Measurements from ENCODE around the gene LIMS2.

Gene LIMS2

DNA sequence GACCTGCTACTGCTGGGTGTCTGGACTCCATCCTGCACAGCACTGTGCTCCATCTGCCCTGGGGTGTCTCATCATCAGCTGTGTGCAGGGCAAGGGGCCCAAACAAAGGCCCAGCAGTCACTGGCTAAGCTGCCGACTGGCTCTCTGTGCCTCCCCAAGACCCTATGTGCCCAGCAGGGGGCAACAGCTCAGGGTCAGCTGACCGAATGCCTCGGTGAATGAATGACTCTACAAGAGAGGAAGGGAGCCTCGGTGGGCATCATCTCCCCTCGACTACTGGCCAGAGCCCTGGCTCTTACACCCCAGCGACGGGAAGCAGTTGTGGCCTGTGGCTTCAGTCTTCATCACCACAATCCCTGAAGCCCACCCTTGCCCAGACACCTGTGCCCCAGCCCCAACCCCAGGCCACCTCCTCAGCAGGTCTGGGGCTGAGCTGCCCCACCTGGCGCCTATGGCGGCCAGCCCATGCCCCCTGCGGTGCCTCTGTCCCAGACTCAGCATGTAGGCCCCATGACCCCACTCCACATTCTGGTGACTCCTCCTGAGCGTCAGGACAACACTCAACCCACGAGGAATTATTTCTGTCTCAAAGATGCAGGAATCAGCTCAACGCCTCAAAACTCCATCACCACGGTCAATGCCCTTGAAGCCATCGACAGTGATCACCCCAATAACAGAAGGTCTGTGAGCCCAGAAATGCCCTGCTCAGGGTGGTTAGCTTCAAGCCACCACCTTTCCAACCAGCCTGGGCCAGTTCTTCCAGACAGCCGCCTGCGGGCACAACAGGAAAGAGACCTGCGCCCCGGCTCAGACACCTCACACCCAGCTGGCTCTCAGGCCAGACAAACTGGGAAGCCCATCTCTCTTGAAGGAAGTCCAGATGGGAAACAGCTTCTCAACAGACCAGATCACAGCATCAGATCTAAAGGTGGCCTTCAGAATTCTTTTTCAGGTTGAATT lies 31.0 kb downstream of the LIMS2 start:
- no peak for DNase-seq

DNA sequence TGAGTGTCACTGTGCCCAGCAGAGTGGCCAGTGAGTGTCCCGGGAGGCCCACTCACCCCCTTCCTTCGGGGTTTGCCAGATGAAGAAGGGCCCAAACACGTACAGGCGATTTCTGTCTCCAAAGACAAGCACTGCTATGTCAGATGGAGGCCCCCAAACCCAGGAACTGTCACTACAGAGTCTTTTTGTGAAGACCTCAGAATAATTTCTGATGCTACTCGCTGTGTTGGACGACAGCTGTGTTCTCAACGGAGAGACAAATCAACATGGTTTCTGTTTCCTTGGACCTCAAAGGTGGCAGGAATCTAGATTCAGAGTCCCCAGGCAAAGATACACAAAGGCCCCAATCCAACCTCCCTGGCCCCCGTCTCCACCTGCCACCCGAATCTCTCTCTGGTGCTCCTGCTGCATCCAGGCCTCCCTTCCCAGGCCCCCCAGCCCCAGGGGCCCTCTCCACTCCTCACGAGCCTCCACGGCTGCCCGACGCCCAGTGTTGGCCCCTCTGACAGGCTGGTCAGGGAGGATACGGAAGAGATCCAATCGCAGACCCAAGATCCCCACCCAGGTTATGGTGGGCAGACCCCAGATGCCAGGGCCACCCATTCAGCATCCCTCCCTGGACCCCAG lies 31.8 kb downstream of the LIMS2 start:
- no peak for DNase-seq

DNA sequence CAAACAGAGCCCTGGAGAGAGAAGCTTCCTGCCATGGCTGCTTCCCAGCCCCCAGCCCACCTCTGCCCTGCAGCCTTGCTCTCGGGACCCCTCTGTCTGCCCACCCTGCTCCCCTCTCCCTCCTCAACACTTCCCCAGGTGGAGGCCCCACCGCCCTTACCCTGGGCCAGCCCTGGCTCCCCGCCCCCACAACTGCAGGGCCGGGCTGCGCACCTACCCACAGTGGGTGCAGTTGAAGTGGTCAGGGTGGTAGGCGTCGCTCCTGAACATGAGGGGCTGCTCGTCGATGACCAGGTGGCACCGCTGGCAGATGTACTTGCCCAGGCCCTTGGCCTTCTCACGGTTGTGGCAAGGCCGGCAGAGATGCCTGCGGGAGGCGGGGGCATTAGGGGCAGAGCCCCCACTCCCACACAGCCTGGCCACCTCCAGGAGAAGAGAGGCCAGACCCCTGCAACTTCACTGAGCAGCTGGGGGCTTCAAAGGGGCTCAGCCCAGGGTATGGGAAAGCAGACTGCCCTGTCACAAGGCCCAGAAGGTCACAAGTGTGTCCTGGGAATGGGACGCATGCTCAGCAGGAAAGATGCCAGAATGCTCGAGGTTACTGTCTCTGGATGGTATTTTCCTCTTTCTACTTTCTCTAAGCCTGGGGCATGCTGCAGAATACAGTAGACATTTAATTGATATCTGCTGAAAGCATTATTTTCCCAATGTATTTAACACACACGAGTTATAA lies 32.5 kb downstream of the LIMS2 start:
- no peak for DNase-seq

DNA sequence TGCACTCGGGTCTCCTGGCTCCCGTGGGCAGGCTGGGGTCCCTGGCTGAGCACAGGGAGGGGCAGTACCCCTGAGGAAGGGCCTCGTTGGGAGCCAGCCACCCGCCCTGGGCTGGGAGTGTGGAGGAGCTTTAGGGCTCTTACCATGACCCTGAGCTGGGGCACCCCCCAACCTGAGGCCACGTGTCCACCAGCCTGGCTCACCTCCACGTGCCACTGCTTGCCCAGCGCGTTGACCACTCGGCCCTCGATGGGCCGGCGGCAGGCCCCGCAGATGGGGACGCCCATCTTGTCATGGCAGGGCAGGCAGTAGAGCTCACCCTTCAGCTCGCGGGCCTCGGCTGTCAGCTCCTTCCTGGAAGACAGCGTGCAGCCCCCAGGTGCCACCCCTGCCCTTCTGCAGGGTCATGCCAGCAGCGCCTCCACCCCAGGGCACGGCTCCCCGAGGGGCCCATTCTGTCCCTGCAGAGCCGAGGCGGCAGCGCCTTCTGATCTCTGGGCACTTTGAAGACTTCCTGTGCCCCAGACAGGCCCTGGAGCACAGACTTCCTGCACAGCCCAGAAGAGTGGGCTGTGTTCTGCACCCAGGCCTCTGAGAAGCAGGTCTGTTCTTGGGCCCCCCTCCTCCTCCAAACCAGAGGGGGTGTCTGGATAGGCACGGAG lies 33.4 kb downstream of the LIMS2 start:
- DNase-seq: no peak

DNA sequence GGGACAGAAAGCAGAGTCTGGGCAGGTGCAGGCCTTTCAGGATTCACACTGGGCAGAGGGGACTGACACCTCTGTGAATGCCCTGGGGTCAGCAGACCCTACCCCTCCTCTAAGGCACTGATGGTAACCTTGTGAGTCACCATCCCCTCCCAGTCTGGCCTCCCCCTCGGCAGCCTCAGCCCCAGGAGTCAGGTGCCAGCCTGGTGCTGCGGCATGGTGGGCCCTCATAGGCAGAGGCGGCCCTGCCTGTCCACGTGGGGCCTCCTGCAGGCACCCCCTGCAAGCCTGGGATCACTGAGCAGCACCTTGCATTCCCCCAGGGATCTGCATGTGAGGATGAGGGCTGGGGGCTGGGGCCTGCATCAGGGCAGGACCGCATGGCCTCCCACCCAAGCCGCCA lies 34.2 kb downstream of the LIMS2 start:
- no peak for DNase-seq

DNA sequence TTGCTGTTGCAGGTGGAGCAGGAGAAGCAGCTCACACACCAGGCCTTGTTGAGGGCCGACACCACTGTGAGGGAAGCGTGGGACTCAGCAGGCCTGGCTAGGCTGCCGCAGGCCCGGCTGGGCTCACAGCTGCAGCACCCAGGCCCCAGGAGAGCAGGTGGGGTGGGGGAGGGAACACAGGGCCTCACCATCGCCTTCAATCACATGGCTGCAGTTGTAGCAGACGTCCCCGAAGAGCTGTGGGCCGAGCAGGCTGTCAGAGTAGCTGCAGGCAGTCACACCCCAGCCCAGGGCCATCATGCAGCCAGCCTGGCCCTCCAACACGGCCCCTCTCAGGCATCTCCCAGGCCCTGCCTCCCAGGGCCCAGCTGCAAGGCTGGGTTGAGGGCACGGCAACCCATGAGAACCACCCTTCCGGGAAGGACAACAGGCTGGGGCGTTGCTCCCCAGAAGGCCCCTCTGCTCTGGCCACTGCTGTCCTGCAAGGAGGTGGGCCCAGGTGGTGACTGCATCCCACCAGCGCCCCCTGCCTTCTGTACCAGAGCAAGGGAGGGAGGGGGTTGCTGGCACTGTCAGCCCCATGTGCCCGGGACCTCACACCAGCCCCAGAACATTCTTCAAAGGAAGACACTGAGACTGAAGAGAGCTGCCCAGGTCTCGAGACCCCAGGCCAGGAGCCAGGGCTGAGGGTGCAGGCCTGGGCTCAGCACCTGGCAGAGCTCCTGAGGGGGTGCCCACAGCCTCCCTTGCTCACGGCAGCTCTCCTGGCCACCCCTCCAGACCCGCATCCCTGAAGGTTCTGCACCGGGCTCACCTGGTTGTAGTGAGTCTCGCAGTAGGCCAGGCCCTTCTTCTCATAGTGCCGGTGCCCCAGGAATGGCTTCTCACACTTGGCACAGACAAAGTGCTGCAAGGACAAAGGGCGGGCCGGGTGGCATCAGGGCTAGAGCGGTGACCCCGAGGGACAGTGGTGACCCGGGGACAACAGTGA lies 35.0 kb downstream of the LIMS2 start:
- no peak for DNase-seq

DNA sequence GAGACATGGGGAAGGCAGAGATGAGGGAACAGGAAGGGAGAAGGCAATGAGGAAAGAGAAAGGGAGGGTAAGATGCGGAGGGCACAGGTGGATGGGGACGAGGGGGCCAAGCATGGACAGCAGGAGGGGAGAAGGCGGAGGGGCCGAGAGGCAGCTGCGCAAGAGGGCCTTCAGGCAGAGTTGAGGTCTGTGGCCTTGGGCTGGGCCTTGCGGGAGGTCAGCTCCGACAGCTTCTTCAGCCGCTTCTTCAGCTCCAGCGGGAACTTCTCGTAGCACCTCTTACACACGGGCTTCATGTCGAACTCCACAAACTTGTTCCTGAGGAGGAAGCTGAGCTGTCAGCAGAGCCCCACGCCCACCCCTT lies 36.2 kb downstream of the LIMS2 start:
- no peak for DNase-seq

DNA sequence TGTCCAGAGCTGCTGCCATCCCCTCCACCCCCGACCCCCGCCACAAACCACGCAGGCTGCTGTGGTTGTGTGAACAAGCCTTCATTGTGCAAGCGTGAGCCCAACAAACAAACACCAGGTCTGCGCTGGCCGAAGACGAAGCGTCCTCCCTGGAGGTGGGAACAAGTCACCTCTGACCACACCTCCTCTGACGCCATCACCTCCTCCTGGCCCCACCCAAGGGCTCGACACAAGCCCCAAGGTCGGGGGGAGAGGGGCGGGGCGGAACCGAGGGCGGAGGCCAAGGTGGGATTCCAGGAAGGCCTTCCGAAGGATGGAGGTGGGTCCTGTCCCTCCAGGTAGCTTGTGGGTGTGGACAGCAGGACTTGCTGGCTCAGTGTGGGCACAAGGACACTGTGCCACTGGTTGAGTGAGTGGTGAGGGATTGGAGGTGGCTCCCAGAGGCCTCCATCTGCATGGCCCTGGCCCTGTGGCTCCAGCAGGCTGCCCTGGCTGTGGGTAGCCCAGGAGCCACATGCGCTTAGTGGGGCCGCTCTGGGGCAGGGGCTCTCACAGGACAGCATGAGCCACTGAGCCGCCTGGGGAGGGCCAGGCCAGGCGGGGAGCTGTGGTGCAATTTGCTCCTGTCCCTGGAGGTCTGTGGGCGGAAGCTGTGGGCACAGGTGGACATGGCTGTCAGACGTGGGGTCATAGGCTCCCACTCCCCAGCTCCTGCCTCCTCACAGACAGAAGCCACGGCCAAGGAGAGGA lies 36.8 kb downstream of the LIMS2 start:
- DNase-seq: no peak

DNA sequence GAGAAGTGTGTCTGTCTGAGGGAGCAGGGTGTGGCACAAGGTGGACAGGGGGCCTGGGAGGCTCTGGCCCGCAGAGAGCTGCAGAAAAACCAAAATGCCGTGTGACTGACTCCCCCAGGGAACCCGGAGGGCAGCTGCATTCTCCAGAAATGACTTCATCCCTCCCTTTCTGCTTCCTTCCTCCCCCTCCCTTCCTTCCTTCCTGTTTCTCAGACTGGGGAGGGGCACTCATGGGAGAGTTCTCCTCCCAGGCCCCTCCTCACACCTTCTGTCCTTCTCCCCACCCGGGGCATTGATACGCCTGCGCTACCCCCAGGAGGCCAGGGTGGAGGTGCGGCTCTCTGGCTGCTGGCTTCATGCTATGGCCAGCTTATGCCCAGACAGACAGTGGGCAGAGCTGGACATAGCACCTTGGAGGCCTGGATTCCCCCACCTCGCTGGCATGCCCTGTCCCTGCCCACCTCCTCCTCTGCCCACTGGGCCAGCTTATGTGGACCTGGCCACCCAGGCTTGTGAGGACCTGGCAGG lies 37.5 kb downstream of the LIMS2 start:
- peak; percentile 68 for DNase-seq

DNA sequence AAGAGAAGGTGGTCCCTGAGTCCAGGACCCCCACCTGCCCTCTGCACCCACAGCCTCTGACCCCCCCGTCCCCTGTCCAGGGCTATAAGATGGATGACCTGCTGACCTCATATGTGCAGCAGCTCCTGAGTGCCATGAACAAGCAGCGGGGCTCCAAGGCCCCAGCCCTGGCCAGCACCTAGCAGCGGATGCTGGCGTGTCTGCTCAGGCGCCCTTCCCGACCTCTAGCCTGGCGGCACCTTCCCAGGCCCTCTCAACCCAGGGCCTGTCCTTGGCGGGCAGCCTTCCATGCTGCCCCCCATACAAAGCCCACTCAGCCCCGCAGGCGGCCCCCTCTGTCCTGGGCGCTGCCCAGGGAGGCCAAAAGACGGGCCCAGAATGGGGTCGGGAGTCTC lies 38.1 kb downstream of the LIMS2 start:
- DNase-seq: no peak

DNA sequence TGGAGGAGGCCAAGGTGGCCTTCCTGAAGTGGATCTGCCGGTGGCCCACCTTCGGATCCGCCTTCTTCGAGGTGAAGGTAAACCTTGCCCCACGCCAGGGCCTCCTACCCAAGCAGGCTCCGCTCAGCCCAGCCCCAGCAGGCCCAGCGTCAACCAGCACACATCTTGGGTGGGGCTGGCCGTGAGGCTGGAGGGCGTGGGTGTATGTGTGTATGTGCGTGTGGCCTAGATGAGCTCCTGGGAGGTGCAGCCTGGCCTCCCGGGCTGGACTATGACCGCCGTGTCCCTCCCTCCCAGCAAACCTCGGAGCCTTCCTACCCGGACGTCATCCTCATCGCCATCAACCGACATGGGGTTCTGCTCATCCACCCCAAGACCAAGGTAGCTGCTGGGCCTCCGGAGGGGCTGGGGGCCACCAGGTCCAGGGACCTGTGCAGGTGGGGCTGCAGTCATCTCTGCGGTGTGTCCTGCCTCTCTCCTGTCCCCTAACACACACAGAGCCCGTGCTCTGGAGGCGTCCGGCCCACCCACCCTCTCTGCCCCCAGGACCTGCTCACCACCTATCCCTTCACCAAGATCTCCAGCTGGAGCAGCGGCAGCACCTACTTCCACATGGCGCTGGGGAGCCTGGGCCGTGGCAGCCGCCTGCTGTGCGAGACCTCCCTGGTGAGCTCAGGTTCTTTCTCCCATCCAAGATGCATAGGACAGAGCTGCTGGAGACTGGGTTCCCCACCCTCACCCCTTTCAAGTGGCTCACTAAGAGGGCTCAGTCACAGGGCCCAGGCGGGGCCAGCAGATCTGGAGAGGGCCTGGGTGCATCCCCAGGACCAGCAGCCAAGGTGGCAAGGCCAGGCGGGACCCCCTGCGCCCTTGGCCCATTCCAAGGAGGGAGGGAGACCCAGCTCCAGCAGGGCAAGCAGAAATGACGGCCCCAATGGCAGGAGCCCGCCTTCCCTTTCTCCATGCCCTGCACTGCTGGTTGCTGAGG lies 38.8 kb downstream of the LIMS2 start:
- DNase-seq: no peak

DNA sequence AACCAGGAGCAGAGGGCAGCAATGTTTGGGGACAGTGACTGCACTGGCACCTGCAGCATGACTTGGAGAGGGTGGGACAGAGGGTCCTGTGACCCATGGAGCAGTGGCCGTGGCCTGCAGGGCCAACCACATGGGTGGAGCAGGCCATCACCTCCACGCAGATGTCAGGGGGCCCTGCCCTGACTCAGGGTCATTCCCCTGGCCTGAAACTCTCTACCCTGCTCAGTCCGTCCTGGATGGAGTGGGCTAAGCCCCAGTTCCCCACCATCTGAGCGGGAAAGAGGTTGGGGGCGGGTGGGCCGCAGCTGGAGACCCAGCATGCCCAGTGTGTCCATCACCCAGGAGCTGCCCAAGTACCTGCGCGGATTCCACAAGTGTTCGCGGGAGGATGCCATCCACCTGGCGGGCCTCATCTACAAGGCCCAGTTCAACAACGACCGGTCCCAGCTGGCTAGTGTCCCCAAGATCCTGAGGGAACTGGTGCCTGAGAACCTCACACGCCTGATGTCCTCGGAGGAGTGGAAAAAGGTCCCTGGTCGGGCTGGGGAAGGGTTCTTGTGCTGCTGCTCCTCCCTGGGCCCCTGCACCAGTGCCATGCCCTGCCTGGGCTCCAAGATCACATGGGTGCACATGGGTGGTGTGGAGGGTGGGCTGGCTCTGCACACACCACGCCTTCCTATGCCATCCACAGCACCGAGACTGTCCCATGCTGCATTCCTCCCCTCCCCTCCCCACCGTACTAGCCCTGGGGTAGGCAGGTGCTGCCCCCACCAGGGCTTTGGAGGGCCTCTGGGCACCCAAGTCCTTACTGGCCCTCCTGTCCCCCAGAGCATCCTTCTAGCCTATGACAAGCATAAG lies 39.7 kb downstream of the LIMS2 start:
- no peak for DNase-seq

DNA sequence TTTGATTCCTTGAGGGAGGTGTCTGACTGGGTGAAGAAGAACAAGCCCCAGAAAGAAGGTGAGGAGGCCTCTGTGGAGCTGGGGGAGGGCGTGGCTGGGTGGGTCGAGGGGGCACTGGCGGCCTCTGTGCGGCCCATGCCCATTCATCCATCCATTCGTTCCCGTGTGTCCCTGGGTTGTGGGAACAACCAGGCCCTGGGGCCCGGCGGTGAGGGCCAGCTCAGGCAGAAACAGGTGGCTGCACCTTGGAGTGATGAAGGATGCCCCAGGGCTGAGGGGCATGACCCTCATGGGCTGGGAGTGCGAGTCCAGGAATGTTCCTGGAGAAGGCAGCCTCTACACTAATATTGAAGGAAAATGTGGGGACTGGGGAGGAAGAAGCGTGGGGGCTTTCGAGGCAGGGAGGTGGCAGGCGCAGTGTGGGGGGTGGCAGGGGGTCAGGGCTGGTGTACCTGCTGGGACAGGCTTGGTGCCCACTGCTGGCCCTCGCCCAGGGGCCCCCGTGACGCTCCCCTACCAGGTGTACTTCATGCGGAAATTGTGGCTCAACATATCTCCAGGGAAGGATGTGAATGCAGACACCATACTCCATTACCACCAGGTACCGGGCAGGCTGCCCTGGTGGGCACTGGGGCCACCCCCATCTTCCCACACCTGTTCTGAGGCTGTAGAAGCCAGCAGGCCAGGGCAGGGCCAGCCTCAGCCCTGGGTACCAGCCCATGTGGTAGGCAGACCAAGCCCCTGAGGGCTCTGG lies 40.5 kb downstream of the LIMS2 start:
- no peak for DNase-seq

DNA sequence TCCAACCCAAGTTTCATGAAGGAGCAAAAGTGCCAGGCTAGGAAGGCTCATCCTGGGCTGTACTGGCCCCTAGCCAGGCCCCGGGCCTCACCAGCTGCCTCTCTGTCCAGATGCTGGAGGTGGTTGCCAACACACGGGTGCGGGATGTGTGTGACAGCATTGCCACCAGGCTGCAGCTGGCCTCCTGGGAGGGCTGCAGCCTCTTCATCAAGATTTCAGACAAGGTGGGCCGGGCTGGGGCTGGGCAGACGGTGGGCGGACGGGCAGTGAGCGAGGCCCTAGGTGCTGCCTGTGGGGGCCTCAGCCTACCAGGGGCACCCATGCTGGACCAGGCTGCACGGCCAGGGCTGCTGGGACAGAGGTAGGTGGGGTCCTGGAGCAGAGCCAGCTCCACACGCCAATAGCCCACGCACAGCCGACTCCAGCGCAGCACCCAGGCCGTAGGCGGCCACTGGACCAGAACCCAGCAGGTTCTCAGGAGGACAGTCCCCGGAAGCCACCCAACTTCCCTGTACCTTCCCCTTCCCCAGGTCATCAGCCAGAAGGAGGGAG lies 41.2 kb downstream of the LIMS2 start:
- DNase-seq: no peak

DNA sequence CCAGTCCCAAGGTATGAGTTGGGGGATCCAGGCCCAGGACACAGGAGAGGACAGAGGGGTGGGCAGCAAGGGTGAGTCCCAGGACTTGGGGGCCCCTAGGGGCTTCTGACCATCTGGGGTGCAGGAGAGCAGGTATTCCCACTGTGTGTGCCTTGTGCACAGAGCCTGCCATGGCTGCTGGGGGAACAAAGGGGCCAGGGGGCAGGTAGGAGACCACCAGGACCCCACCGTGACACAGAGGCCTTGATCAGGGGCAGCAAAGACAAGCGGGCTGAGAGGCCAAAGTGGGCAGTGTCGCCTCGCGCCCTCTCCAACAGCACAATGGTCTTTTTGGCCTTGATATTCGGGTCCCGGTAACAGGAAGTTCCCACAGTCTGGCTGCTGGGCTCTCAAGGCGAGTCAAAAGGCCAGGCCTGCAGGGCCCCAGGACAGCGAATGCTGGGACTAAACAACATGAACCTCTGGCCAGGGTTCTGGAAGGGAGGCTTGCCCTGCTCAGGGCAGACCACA lies 41.7 kb downstream of the LIMS2 start:
- DNase-seq: no peak

DNA sequence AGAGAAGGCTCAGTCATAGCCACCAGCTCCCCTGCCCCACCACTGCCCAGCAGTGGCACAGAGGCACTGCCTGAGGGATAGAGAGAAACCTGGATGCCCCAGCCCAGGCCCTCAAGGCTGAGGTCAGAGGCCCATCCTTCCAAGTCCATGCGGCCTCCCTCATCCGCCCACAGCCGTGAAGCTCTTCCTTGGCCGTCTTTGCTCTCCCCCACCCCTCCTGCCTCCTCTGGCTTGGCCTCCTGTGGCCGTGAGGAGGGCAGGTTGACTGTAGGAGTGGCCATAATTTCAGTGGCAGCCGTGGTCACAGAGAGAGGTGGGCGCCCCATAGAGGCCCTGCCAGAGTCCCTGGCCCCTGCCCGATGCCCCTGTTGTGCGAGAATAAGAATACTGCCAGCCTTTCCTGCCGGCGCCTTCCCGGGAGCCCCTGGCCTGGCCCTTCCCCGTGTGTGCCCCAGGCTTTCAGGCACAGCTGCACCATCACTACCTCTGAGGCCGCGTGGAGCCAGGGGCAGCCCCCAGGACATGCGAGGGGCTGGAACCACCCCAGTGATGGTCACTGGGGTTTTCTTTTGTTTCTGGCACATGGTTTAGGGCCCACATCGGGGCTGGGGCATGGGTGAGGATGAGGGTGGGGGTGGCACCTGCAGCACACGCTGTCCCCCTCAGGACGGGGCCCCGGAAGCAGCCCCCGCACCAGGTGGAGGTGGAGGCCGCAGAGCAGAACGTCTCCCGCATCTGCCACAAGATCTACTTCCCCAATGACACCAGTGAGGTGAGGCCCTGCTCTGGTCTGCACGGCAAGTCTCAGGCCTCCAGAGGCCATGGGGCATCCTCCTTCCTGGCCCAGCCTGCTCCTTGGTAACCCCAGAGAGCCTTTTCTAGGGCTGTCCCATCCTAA lies 42.5 kb downstream of the LIMS2 start:
- DNase-seq: no peak
